H1 (cell line): ENCODE results near the gene DEPDC4. TPM values are rescaled to one million over a fixed set of nuclear protein-coding genes. Genes with fewer than 3 reads are reported as not detected.

Experiments used
- CTCF ChIA-PET: fragments of 300-600 bp; sonication (Branson Sonifier 250); formaldehyde crosslinking; loops from one replicate; lab custom pipeline; 2021; ENCODE audit not compliant: partially characterized antibody; lab: Charles Lee
- POLR2A ChIA-PET: fragments of 300-600 bp; sonication (Branson Sonifier 250); formaldehyde crosslinking; loops from one replicate; lab custom pipeline; 2021; ENCODE audit warnings: inconsistent platforms; ENCODE audit not compliant: partially characterized antibody; lab: Charles Lee
- DNase-seq, 2 experiments: peaks; one replicate each; pipeline versions ENCODE4 v3.0.0 to v3.0.0-alpha.2; 2010 to 2022; ENCODE audit warnings: low spot score in 2 of 2, low read depth in 1 of 2, mixed read lengths in 1 of 2
- FAIRE-seq: peaks from 2 replicates; lab custom pipeline; 2011; peaks lifted over from hg19 to GRCh38; lab: Jason Lieb, UNC
- H2AFZ ChIP-seq: 2 replicates; pipeline ENCODE4 v1.8.1; 2012; ENCODE audit warnings: low read length, inconsistent platforms
- H2AK5ac ChIP-seq: 2 replicates; pipeline ENCODE4 v1.6.1; 2013; ENCODE audit warnings: low read depth, low read length
- H2BK120ac ChIP-seq: replicated peaks from 2 replicates; pipeline ENCODE3; 2013; ENCODE audit warnings: low read depth, low read length, inconsistent platforms
- H2BK12ac ChIP-seq: 2 replicates; pipeline ENCODE4 v1.6.1; 2013; ENCODE audit warnings: low read depth, low read length
- H2BK15ac ChIP-seq: 2 replicates; pipeline ENCODE4 v1.6.1; 2013; ENCODE audit warnings: low read length
- H2BK20ac ChIP-seq: 2 replicates; pipeline ENCODE4 v1.6.1; 2013; ENCODE audit warnings: low read length
- H2BK5ac ChIP-seq: 2 replicates; pipeline ENCODE4 v1.6.1; 2013; ENCODE audit warnings: low read depth, low read length
- H3K14ac ChIP-seq: 2 replicates; pipeline ENCODE4 v1.6.1; 2013; ENCODE audit warnings: inconsistent platforms; ENCODE audit not compliant: insufficient read length
- H3K18ac ChIP-seq: 2 replicates; pipeline ENCODE4 v1.6.1; 2013; ENCODE audit warnings: low read length; ENCODE audit errors: extremely low read depth
- H3K23ac ChIP-seq: 2 replicates; pipeline ENCODE4 v1.6.1; 2013; ENCODE audit warnings: inconsistent platforms; ENCODE audit not compliant: insufficient read length
- H3K23me2 ChIP-seq: 2 replicates; pipeline ENCODE4 v1.6.1; 2013; ENCODE audit warnings: low read depth, low read length
- H3K27ac ChIP-seq: 2 replicates; pipeline ENCODE4 v1.6.1; 2011; ENCODE audit warnings: low read depth, low read length, inconsistent platforms
- H3K27me3 ChIP-seq, 4 experiments: replicated peaks in 1 of 4; 1 replicate in 1 of 4; 2 replicates in 3 of 4; pipeline versions ENCODE4 v1.6.1 to v1.8.1; 2011 to 2013; ENCODE audit warnings: low read length in 3 of 4, mild to moderate bottlenecking in 3 of 4, inconsistent platforms in 2 of 4, mixed read lengths in 2 of 4, moderate library complexity in 1 of 4; ENCODE audit not compliant: control insufficient read depth in 3 of 4, insufficient read depth in 3 of 4; ENCODE audit errors: extremely low read depth in 1 of 4
- H3K36me3 ChIP-seq, 4 experiments: 2 replicates each; pipeline versions ENCODE4 v1.6.1 to v1.8.1; 2011 to 2013; ENCODE audit warnings: mild to moderate bottlenecking in 4 of 4, low read length in 3 of 4, moderate library complexity in 2 of 4, control low read depth in 1 of 4, inconsistent platforms in 1 of 4; ENCODE audit not compliant: insufficient read depth in 4 of 4, control insufficient read depth in 2 of 4
- H3K4ac ChIP-seq: replicated peaks from 2 replicates; pipeline ENCODE3; 2013; ENCODE audit warnings: low read length, low read depth, mixed read lengths, inconsistent platforms; ENCODE audit not compliant: insufficient read length
- H3K4me1 ChIP-seq, 4 experiments: replicated peaks in 1 of 4; 1 replicate in 1 of 4; 2 replicates in 3 of 4; pipeline versions ENCODE4 v1.6.1 to v1.8.1; 2011 to 2013; ENCODE audit warnings: low read length in 3 of 4, inconsistent platforms in 2 of 4, mixed read lengths in 1 of 4; ENCODE audit not compliant: insufficient read depth in 4 of 4, control insufficient read depth in 3 of 4
- H3K4me2 ChIP-seq, 2 experiments: 2 replicates each; pipeline versions ENCODE4 v1.6.1 to v1.8.1; 2011 to 2013; ENCODE audit warnings: low read depth in 2 of 2, low read length in 2 of 2, control low read depth in 1 of 2, inconsistent platforms in 1 of 2, mild to moderate bottlenecking in 1 of 2; ENCODE audit not compliant: insufficient read depth in 1 of 2
- H3K4me3 ChIP-seq, 4 experiments: fragments of 200-600, 300-600 bp in 1 of 4; sonication (generic), shearing (Covaris generic), sonication (Bioruptor Twin) in 1 of 4; 2 replicates each; pipeline versions ENCODE4 v1.5.1 to v1.8.1; 2011 to 2016; ENCODE audit warnings: low read length in 4 of 4, low read depth in 3 of 4, control low read depth in 2 of 4, inconsistent platforms in 2 of 4, mild to moderate bottlenecking in 2 of 4, mixed read lengths in 1 of 4, moderate library complexity in 1 of 4; ENCODE audit not compliant: insufficient read depth in 2 of 4; ENCODE audit errors: extremely low read depth in 1 of 4
- H3K56ac ChIP-seq: replicated peaks from 2 replicates; pipeline ENCODE3; 2013; ENCODE audit warnings: low read depth, mild to moderate bottlenecking, mixed read lengths, low read length, inconsistent platforms; ENCODE audit not compliant: insufficient read length
- H3K79me1 ChIP-seq: 2 replicates; pipeline ENCODE4 v1.6.1; 2013; ENCODE audit warnings: low read depth, low read length, control low read depth
- H3K79me2 ChIP-seq, 2 experiments: 2 replicates each; pipeline versions ENCODE4 v1.6.1 to v1.8.1; 2012 to 2013; ENCODE audit warnings: low read length in 2 of 2, mild to moderate bottlenecking in 2 of 2, inconsistent platforms in 1 of 2; ENCODE audit not compliant: insufficient read depth in 2 of 2, control insufficient read depth in 1 of 2
- H3K9ac ChIP-seq, 4 experiments: replicated peaks in 1 of 4; 1 replicate in 1 of 4; 2 replicates in 3 of 4; pipeline versions ENCODE4 v1.6.1 to v1.8.1; 2011 to 2013; ENCODE audit warnings: low read depth in 3 of 4, low read length in 3 of 4, control low read depth in 2 of 4, mild to moderate bottlenecking in 2 of 4, moderate library complexity in 2 of 4, inconsistent platforms in 1 of 4; ENCODE audit errors: extremely low read depth in 1 of 4
- H3K9me3 ChIP-seq, 2 experiments: 2 replicates each; pipeline versions ENCODE4 v1.6.1 to v1.8.1; 2012 to 2013; ENCODE audit warnings: mild to moderate bottlenecking in 2 of 2, moderate library complexity in 2 of 2, control low read depth in 1 of 2, inconsistent platforms in 1 of 2, low read depth in 1 of 2, low read length in 1 of 2, mixed read lengths in 1 of 2; ENCODE audit not compliant: insufficient read depth in 2 of 2
- H4K20me1 ChIP-seq, 2 experiments: replicated peaks in 1 of 2; 2 replicates each; pipeline versions ENCODE3 to v1.8.1; 2011 to 2013; ENCODE audit warnings: inconsistent platforms in 2 of 2, low read length in 2 of 2, mild to moderate bottlenecking in 1 of 2; ENCODE audit not compliant: insufficient read depth in 2 of 2, control insufficient read depth in 1 of 2
- H4K5ac ChIP-seq: 2 replicates; pipeline ENCODE4 v1.6.1; 2013; ENCODE audit warnings: low read length, low read depth, mixed read lengths, inconsistent platforms; ENCODE audit not compliant: insufficient read length
- H4K8ac ChIP-seq: 2 replicates; pipeline ENCODE4 v1.8.0; 2013; ENCODE audit warnings: mild to moderate bottlenecking, moderate library complexity, low read length, inconsistent platforms; ENCODE audit not compliant: insufficient read depth; ENCODE audit errors: extremely low read depth
- H4K91ac ChIP-seq: replicated peaks from 2 replicates; pipeline ENCODE3; 2013; ENCODE audit warnings: low read length, mixed read lengths, inconsistent platforms; ENCODE audit not compliant: insufficient read length
- ASH2L ChIP-seq: fragments of 200-600, 300-600 bp; sonication (generic); IDR thresholded peaks from one replicate; pipeline ENCODE4 v1.7.1; 2017; ENCODE audit warnings: low read length
- CEBPB ChIP-seq: IDR thresholded peaks from 2 replicates; pipeline ENCODE4 v1.6.1; 2012; ENCODE audit warnings: low read depth, low read length
- CHD2 ChIP-seq: IDR thresholded peaks from 2 replicates; pipeline ENCODE4 v1.6.1; 2012; ENCODE audit warnings: low read length, improper control_type of control experiment
- CREB1 ChIP-seq: IDR thresholded peaks from 2 replicates; pipeline ENCODE4 v1.6.1; 2012; ENCODE audit warnings: inconsistent platforms
- EGR1 ChIP-seq: IDR thresholded peaks from 2 replicates; pipeline ENCODE4 v1.6.1; 2011; ENCODE audit warnings: low read depth, low read length, borderline replicate concordance
- EP300 ChIP-seq, 2 experiments: IDR thresholded peaks; 1 replicate in 1 of 2; 2 replicates in 1 of 2; pipeline ENCODE4 v1.6.1; 2011 to 2012; ENCODE audit warnings: low read depth in 2 of 2, low read length in 2 of 2, mild to moderate bottlenecking in 2 of 2, borderline replicate concordance in 1 of 2, inconsistent platforms in 1 of 2, moderate library complexity in 1 of 2
- HDAC6 ChIP-seq: IDR thresholded peaks from one replicate; pipeline ENCODE4 v1.7.1; 2012; ENCODE audit warnings: low read depth, mild to moderate bottlenecking, inconsistent platforms, low read length, moderate library complexity
- MAFK ChIP-seq: IDR thresholded peaks from 2 replicates; pipeline ENCODE4 v1.6.1; 2012; ENCODE audit warnings: low read depth, mild to moderate bottlenecking, improper control_type of control experiment, low read length
- NRF1 ChIP-seq: IDR thresholded peaks from 2 replicates; pipeline ENCODE4 v1.6.1; 2011; ENCODE audit warnings: mild to moderate bottlenecking, low read depth, low read length, improper control_type of control experiment
- PHF8 ChIP-seq: fragments of 200-600 bp; sonication (generic); conservative IDR thresholded peaks from 2 replicates; pipeline ENCODE4 v1.7.1; 2012; ENCODE audit warnings: low read depth, mild to moderate bottlenecking, inconsistent platforms, low read length, moderate library complexity
- RFX5 ChIP-seq: IDR thresholded peaks from 2 replicates; pipeline ENCODE4 v1.6.1; 2011; ENCODE audit warnings: low read depth, low read length, improper control_type of control experiment, borderline replicate concordance
- RNF2 ChIP-seq: fragments of 200-900, 300-1000 bp; sonication (generic); IDR thresholded peaks from 2 replicates; pipeline ENCODE4 v1.7.1; 2016; ENCODE audit warnings: borderline replicate concordance, low read depth, mild to moderate bottlenecking, antibody characterized with exemption, low read length; ENCODE audit not compliant: poor library complexity, severe bottlenecking; ENCODE audit errors: missing control alignments
- SP1 ChIP-seq: IDR thresholded peaks from 2 replicates; pipeline ENCODE4 v1.6.1; 2011; ENCODE audit warnings: low read depth, low read length
- SRF ChIP-seq: IDR thresholded peaks from 2 replicates; pipeline ENCODE4 v1.6.1; 2011; ENCODE audit warnings: mild to moderate bottlenecking, low read depth, low read length, moderate library complexity
- SUZ12 ChIP-seq: fragments of 200-600 bp; sonication (generic); IDR thresholded peaks from 2 replicates; pipeline ENCODE4 v1.6.1; 2012; ENCODE audit warnings: mild to moderate bottlenecking, inconsistent platforms, low read length, moderate library complexity, mixed read lengths
- TEAD4 ChIP-seq: IDR thresholded peaks from 2 replicates; pipeline ENCODE4 v1.6.1; 2012; ENCODE audit warnings: low read depth, low read length, inconsistent platforms, mixed read lengths
- WGBS, 2 experiments: shearing (Covaris generic) in 1 of 2; methylation state at CpG; one replicate each; pipeline versions ENCODE4 v1.1.6 to v1.1.7; 2013 to 2015; ENCODE audit warnings: low lambda C conversion rate in 2 of 2, mixed read lengths in 2 of 2, inconsistent platforms in 1 of 2, low coverage in 1 of 2, missing lambda C conversion rate in 1 of 2; ENCODE audit not compliant: insufficient replicate concordance in 2 of 2, insufficient coverage in 1 of 2, insufficient read length in 1 of 2; ENCODE audit errors: extremely low coverage in 1 of 2, missing lambda C conversion rate in 1 of 2; 5-methylcytosine and 5-hydroxymethylcytosine counted together
- polyA plus RNA-seq, 7 experiments: library from polyadenylated mRNA; depleted of rRNA in 3 of 7; stranded (reverse) in 5 of 7; unstranded in 2 of 7; fragments of >200 nt in 5 of 7; fragments of 200-250 nt in 2 of 7; gene quantifications; 1 replicate in 5 of 7; 2 replicates in 1 of 7; 4 replicates in 1 of 7; pipeline versions ENCODE4 v1.2.1 to v1.2.3, GENCODE V29; 2011 to 2013; ENCODE audit warnings: missing spikeins in 2 of 7, mixed read lengths in 2 of 7
- total RNA-seq: library from RNA; stranded (reverse); fragmentation: NEBNext Ultra II Directional; extraction: Animal tissue kit (Norgen Biotek cat#: 25700); gene quantifications from 2 replicates; pipeline ENCODE4 v1.2.1, GENCODE V29; 2021

Gene DEPDC4
- total and polyA plus RNA-seq, 2 of the 8 experiments (the other 6 are each of a cell fraction or from before 2014, with no cell fraction given): 0.80 to 3.8 TPM

DNA sequence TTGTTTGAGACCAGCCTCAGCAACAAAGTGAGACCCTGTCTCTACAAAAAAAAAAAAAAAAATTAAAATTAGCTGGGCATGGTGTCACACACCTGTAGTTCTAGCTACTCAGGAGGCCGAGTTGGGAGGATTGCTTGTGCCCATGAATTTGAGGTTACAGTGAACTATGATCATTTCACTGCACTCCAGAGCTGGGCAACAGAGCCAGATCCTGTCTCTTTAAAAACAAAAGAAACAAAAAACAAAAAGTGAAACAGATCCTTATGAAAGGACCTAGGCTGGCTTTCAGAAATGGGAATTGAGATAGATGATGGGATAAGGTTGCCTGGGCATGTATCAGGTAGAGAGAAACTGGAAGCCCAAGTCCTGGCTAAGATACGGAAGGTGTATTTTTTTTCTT lies 52.4 kb downstream of the DEPDC4 start:
- ChIA-PET CTCF (interaction anchor here (1.0 to 1.3 kb wide), 3 partner anchors 10 to 18 kb away, joined by 3 to 5 read pairs (median 4); no protein-coding TSS in a partner anchor), POLR2A (no interaction called here)
- no peak overlapping the region for H3K4me2 ChIP-seq
- H2BK15ac ChIP-seq: no peak overlapping the region
- H3K4me3 ChIP-seq: no peak overlapping the region
- H3K27me3 ChIP-seq: no peaks in the 10 kb centered on the region
- no peak overlapping the region for H4K8ac ChIP-seq
- no peak overlapping the region for H2BK120ac ChIP-seq
- H3K79me1 ChIP-seq: no peaks in the 10 kb centered on the region
- no peak overlapping the region for H4K5ac ChIP-seq
- no peaks in the 10 kb centered on the region for H3K79me2 ChIP-seq
- H3K14ac ChIP-seq: no peak overlapping the region
- peaks cover 0 to 2% of the 10 kb centered on the region in 2 experiments for H4K20me1 ChIP-seq
- peaks cover 0 to 70% (median 21%) of the 10 kb centered on the region in 4 experiments; a peak in 5 of 8 replicates for H3K36me3 ChIP-seq
- no peaks in the 10 kb centered on the region for H3K4me1 ChIP-seq
- no peak overlapping the region for H3K56ac ChIP-seq
- DNase-seq (no peak), FAIRE-seq (no peak)
- H2AFZ ChIP-seq: no peak overlapping the region
- no peak overlapping the region for H2AK5ac ChIP-seq
- WGBS, 2 experiments: 96% methylated on average over 2 of the region's 2 CpGs; no CpG with 5 or more reads in 1 of the 2 experiments
- no peak overlapping the region for H4K91ac ChIP-seq
- H2BK5ac ChIP-seq: no peak overlapping the region
- H3K18ac ChIP-seq: no peak overlapping the region
- H3K27ac ChIP-seq: no peak overlapping the region
- H3K4ac ChIP-seq: no peak overlapping the region
- no peaks in the 10 kb centered on the region for H3K23me2 ChIP-seq
- H2BK20ac ChIP-seq: no peak overlapping the region
- no peak overlapping the region for H3K23ac ChIP-seq
- no peak overlapping the region for H3K9ac ChIP-seq
- H2BK12ac ChIP-seq: no peak overlapping the region
- no peaks in the 10 kb centered on the region for H3K9me3 ChIP-seq
- TF ChIP-seq SUZ12: no peak
- TF ChIP-seq TEAD4: no peak
- no peak for TF ChIP-seq RFX5
- TF ChIP-seq EP300 (IDR thresholded peaks at IDR 0.05; ENCODE audit: borderline replicate concordance in 1 of 2, low read depth in 2 of 2, low read length in 2 of 2): no peak
- no peak for TF ChIP-seq ASH2L
- TF ChIP-seq SRF: no peak
- no peak for TF ChIP-seq PHF8
- TF ChIP-seq EGR1: no peak
- no peak for TF ChIP-seq MAFK
- TF ChIP-seq NRF1: no peak
- no peak for TF ChIP-seq CREB1
- TF ChIP-seq RNF2: no peak
- TF ChIP-seq CEBPB: no peak
- no peak for TF ChIP-seq HDAC6
- TF ChIP-seq SP1: no peak
- no peak for TF ChIP-seq CHD2
